Activated CD8-positive, alpha-beta T cell treated with anti-CD3 and anti-CD28 coated beads, Interleukin-2, amount 10 ng/mL, durations not matched to agents 7 days and 5 days (primary cell): Measurements from ENCODE around the gene CNKSR1. TPM values are rescaled to one million over a fixed set of nuclear protein-coding genes. Genes with fewer than 3 reads are reported as not detected.
"Not testable (repeated sequence)": the region's sequence is repeated elsewhere in the genome, so short reads cannot be mapped to it uniquely, and the experiment has no call there.

Experiments used
- ATAC-seq: fragments of 150-1000 bp; cut with Tn5 transposase; one replicate; pipeline ENCODE4 v1.10.0; 2021; ENCODE audit warnings: moderate library complexity
- CTCF ChIA-PET: fragments of 350-600 bp; sonication (Branson Sonifier 250); formaldehyde crosslinking; loops from one replicate; lab custom pipeline; 2021; ENCODE audit warnings: antibody characterized with exemption; lab: Charles Lee
- POLR2A ChIA-PET: fragments of 350-600 bp; sonication (Branson Sonifier 250); formaldehyde crosslinking; loops from one replicate; lab custom pipeline; 2021; ENCODE audit warnings: antibody characterized with exemption; lab: Charles Lee
- DNase-seq: peaks from one replicate; pipeline ENCODE4 v3.0.0-alpha.2; 2020
- H3K27ac Mint-ChIP-seq: one replicate; pipeline ENCODE4 v1.8.0; 2021; ENCODE audit warnings: mild to moderate bottlenecking, mixed read lengths
- H3K27me3 Mint-ChIP-seq: one replicate; pipeline ENCODE4 v1.8.0; 2021; ENCODE audit warnings: low read depth, mixed read lengths
- H3K36me3 Mint-ChIP-seq: one replicate; pipeline ENCODE4 v1.8.0; 2021; ENCODE audit warnings: low read depth, mixed read lengths
- H3K4me1 Mint-ChIP-seq: one replicate; pipeline ENCODE4 v1.8.0; 2021; ENCODE audit warnings: low read depth, mixed read lengths
- H3K4me3 Mint-ChIP-seq: one replicate; pipeline ENCODE4 v1.8.0; 2021; ENCODE audit warnings: mild to moderate bottlenecking, mixed read lengths
- H3K9me3 Mint-ChIP-seq: one replicate; pipeline ENCODE4 v1.8.0; 2022; ENCODE audit warnings: mixed read lengths; ENCODE audit not compliant: insufficient read depth
- total RNA-seq, 2 experiments: library from RNA; stranded (reverse); gene quantifications; one replicate each; pipeline ENCODE4 v1.2.3, GENCODE V29; 2021

CNKSR1 gene
- total RNA-seq, 2 experiments from 2014 or later: 1.4 to 2.2 TPM

DNA sequence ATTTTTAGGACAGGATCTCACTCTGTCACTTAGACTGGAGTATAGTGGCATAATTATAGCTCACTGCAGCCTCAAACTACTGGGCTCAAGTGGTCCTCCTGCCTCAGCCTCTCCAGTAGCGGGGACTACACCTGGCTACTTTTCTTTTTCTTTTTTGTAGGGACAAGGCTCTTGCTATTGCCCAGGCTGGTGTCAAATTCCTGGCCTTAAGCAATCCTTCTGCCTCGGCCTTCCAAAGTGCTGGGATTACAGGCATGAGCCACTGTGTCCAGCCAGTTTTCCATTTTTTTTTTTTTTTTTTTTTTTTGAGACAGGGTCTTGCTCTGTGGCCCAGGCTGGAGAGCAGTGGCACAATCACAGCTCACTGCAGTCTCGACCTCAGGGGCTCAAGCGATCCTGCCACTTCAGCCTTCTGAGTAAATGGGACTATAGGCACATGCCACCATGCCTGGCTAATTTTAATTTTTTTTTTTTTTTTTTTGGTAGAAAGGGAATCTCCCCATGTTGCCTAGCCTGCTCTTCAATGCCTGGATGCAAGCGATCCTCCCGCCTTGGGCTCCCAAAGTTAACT lies 36.1 kb downstream of the CNKSR1 start:
- CTCF ChIA-PET: interaction anchor here (0.5 to 1.9 kb wide), 4 partner anchors 20 to 256 kb away, joined by 3 to 9 read pairs (median 4); partner anchors contain the start of genes CEP85 and ZNF593
- Mint-ChIP-seq H3K36me3 (no peaks in the 10 kb centered on the region), H3K27me3 (peaks cover 15% of the 10 kb centered on the region), H3K4me1 (no peaks in the 10 kb centered on the region), H3K4me3 (no peak overlapping the region), H3K27ac (no peak overlapping the region), H3K9me3 (no peaks in the 10 kb centered on the region)
- no peak for DNase-seq
- no peak for ATAC-seq
- POLR2A ChIA-PET: no interaction called here

DNA sequence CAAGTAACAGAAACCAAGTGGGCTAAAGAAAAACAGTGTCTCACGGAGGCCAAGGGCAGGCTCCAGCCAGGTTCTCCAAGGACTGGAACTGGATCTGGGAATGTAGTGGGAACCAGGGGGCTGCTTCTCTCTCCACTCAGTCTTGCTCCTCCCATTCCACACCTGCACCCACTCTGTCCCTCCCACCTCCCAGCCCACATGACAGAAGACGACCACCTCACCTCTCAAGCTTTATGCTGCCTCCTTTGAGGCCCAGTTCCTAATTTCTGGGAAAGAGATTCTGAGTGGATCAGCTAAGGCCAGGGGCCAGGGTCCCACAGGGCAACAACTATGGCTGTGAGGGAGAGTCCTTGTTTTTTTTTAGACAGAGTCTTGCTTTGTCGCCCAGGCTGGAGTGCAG lies 38.0 kb downstream of the CNKSR1 start:
- no peak for ATAC-seq
- H3K27me3 Mint-ChIP-seq: peaks cover 9% of the 10 kb centered on the region
- no peak for DNase-seq
- no peaks in the 10 kb centered on the region for H3K36me3 Mint-ChIP-seq
- ChIA-PET POLR2A (no interaction called here), CTCF (interaction anchor here (1.9 kb wide), 1 partner anchor 19 kb away, joined by 4 read pairs; the partner anchor contains the start of gene CEP85)
- H3K9me3 Mint-ChIP-seq: no peaks in the 10 kb centered on the region
- H3K27ac Mint-ChIP-seq: no peak overlapping the region
- H3K4me3 Mint-ChIP-seq: no peak overlapping the region
- H3K4me1 Mint-ChIP-seq: no peaks in the 10 kb centered on the region

DNA sequence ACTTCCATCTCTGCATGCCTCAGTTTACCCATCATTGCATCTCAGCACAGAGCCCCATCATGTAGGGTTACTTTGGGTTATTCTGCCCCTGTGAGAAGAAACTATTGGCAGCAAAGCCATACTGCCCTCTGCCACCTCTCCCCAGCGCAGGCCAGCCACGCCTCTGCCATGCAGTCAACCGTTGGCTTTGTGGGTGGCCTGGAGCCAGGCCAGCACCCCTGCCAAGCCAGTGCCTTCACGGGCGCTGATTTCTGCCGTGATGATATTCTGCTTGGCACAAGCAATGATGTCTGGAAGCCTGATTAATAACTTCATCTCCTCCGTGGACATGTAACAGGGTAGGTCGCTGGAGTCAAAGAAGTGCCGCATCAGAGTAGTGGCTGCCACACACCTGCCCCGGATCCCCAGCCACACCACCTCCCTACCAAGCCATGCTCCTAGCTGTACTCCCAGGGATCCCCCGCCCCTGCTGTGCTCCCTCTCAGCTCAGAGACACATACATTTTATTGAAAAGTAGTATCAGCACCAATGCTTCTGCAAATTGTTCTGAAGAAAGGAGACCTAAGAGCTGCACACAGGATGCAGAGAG lies 41.7 kb downstream of the CNKSR1 start:
- Mint-ChIP-seq H3K9me3 (no peaks in the 10 kb centered on the region), H3K4me1 (no peaks in the 10 kb centered on the region), H3K4me3 (no peak overlapping the region), H3K36me3 (no peaks in the 10 kb centered on the region), H3K27me3 (peaks cover 8% of the 10 kb centered on the region), H3K27ac (no peak overlapping the region)
- POLR2A ChIA-PET: no interaction called here
- CTCF ChIA-PET: no interaction called here
- no peak for DNase-seq
- ATAC-seq: no peak

DNA sequence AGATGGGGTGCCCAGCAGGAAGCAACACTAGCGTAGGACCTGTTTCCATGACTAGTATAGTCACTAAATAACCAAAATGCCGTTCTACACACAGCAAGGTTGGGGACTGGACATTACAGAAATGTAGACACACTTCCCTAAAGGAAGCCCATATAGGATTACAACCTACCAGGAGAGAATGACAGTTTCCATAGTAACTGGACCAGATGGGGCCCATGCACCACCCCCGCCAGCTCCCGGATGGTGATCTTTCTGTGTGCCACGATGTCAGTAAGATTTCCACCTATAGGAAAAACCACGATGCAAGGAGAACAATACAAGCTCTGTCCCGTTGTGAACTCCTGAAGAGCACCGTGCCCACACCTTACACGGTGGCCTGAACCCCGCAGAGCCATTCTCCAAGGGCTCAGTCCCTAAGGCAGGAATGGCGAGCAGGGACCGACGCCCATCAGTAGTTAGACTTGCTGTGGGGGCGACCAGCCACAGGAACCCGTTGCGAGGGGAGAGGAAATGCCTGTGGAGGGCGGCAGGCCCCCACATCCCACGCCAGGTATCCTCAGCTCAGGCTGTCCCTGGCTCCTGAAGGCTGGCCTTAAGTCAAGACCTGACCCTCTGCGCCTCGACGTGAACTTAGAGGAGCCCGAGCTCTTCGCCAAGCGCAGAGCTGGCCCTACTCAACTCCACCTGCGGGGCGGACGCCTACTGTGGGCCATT lies 43.1 kb downstream of the CNKSR1 start:
- no peak overlapping the region for H3K4me3 Mint-ChIP-seq
- H3K27ac Mint-ChIP-seq: no peak overlapping the region
- H3K36me3 Mint-ChIP-seq: no peaks in the 10 kb centered on the region
- no peak for DNase-seq
- POLR2A ChIA-PET: no interaction called here
- ATAC-seq: no peak
- peaks cover 5% of the 10 kb centered on the region for H3K4me1 Mint-ChIP-seq
- H3K27me3 Mint-ChIP-seq: peaks cover 20% of the 10 kb centered on the region
- no peaks in the 10 kb centered on the region for H3K9me3 Mint-ChIP-seq
- CTCF ChIA-PET: interaction anchor here (4.5 kb wide), 1 partner anchor 13 kb away, joined by 28 read pairs; the partner anchor contains the start of gene CEP85

DNA sequence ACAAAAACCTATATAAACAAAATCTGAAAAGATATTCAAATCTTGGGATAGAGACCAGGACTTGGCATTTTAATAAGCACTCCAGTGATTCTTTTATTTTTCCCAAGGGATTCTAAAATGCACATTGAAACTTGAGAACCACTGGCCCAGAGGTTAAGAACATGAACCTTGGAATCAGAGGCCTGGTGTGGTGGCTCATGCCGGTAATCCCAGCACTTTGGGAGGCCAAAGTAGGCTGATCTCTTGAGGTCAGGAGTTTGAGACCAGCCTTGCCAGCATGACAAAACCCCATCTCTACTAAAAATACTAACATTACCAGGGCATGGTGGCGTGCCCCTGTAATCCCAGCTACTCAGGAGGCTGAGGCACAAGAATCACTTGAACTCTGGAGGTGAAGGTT lies 43.8 kb downstream of the CNKSR1 start:
- Mint-ChIP-seq H3K36me3 (no peaks in the 10 kb centered on the region), H3K27ac (no peak overlapping the region), H3K27me3 (peaks cover 26% of the 10 kb centered on the region), H3K4me1 (peaks cover 11% of the 10 kb centered on the region), H3K4me3 (no peak overlapping the region), H3K9me3 (no peaks in the 10 kb centered on the region)
- ChIA-PET POLR2A (no interaction called here), CTCF (interaction anchor here (4.5 kb wide), 1 partner anchor 13 kb away, joined by 28 read pairs; the partner anchor contains the start of gene CEP85)
- DNase-seq: no peak
- ATAC-seq: no peak

DNA sequence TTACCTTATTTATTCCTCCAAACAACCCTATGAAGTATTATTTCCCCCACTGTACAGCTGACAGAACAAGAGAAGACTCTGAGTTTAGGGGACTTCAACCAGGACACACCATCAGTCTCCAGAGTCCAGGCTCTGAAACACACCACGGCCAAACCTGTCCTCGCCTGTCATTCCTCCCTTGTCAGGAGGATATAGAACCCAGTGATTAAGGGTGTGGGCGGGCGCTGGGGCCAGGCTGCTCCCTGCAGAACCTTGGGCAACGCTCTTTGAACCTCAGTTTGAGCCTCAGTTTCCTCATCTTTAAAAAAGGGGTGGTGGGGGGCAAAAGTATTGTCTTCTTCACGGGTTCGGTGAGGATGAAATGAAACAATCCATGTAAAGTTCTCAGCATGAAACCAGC lies 47.3 kb downstream of the CNKSR1 start:
- ChIA-PET POLR2A (no interaction called here), CTCF (no interaction called here)
- ATAC-seq: no peak
- no peak overlapping the region for H3K27ac Mint-ChIP-seq
- H3K9me3 Mint-ChIP-seq: no peaks in the 10 kb centered on the region
- DNase-seq: no peak
- H3K27me3 Mint-ChIP-seq: peaks cover 41% of the 10 kb centered on the region
- H3K4me1 Mint-ChIP-seq: peaks cover 11% of the 10 kb centered on the region
- H3K36me3 Mint-ChIP-seq: no peaks in the 10 kb centered on the region
- no peak overlapping the region for H3K4me3 Mint-ChIP-seq

DNA sequence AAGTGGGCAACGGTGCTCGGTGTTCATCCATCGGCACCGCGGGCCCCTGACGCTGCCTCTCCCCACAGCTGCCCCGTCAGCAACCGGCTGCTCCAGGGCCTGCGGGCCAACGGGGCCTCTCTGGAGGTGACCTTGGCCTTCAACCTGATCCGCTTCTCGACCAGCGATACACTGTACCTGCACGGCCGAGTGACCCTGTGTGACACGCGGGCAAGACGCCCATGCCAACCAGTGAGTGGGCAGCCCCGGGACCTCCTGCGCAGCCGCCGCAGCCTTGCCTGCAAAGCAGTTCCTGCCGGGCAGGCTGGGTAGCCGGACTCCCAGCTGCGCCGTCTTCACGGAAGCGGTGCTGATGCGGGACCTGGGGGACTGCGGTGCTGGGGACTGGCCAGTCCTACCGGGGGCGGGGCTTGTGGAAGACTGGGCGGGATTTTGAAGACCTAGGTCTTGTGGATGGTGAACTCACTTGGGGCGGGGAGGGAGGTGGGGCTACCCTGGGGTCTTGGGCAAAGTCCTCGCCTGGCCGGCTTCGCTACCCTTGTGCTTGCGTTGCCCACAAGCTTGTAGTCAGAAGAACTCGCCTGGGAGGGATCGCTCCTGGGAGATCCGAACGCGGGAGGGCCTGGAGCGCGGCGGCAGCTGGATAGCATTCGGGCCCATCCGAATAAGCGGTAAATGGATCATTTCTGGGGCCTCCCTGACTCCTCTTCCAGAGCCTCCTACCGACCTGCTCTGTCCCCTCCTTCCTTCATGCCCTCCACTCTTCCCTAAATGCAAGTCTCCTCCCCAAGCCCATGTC lies 47.9 kb downstream of the CNKSR1 start:
- H3K9me3 Mint-ChIP-seq: no peaks in the 10 kb centered on the region
- CTCF ChIA-PET: interaction anchor here (0.7 kb wide), 1 partner anchor 9 kb away, joined by 5 read pairs; the partner anchor contains the start of gene CEP85
- peak overlapping the region; percentile 4 for H3K4me3 Mint-ChIP-seq
- POLR2A ChIA-PET: interaction anchor here (0.6 kb wide), 1 partner anchor 149 kb away, joined by 3 read pairs; no protein-coding TSS in a partner anchor
- no peak overlapping the region for H3K27ac Mint-ChIP-seq
- no peaks in the 10 kb centered on the region for H3K36me3 Mint-ChIP-seq
- peak; percentile 81 for ATAC-seq
- peaks cover 11% of the 10 kb centered on the region for H3K4me1 Mint-ChIP-seq
- peaks cover 41% of the 10 kb centered on the region for H3K27me3 Mint-ChIP-seq
- DNase-seq: peak; percentile 63

DNA sequence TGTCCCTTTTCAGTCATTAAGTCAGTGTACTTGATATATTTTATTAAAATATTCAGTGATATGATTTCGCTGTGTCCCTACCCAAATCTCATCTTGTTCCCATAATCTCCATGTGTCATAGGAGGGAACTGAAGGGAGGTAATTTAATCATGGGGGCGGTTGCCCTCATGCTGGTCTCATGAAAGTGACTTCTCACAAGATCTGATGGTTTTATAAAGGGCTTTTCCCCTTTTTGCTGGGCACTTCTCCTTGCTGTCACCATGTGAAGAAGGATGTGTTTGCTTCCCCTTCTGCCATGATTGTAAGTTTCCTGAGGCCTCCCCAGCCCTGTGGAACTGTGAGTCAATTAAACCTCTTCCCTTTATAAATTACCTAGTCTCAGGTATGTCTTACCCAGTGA lies 53.4 kb downstream of the CNKSR1 start:
- H3K27ac Mint-ChIP-seq, H3K36me3 Mint-ChIP-seq, H3K9me3 Mint-ChIP-seq, ATAC-seq, H3K4me3 Mint-ChIP-seq, POLR2A ChIA-PET, DNase-seq: not testable (repeated sequence)
- H3K4me1 Mint-ChIP-seq: peaks cover 14% of the 10 kb centered on the region
- peaks cover 18% of the 10 kb centered on the region for H3K27me3 Mint-ChIP-seq
- CTCF ChIA-PET: interaction anchor here (0.9 to 5.1 kb wide), 4 partner anchors 20 to 85 kb away, joined by 3 to 69 read pairs (median 6); partner anchors contain the start of genes C1orf232, ZNF593 and ZNF593OS

DNA sequence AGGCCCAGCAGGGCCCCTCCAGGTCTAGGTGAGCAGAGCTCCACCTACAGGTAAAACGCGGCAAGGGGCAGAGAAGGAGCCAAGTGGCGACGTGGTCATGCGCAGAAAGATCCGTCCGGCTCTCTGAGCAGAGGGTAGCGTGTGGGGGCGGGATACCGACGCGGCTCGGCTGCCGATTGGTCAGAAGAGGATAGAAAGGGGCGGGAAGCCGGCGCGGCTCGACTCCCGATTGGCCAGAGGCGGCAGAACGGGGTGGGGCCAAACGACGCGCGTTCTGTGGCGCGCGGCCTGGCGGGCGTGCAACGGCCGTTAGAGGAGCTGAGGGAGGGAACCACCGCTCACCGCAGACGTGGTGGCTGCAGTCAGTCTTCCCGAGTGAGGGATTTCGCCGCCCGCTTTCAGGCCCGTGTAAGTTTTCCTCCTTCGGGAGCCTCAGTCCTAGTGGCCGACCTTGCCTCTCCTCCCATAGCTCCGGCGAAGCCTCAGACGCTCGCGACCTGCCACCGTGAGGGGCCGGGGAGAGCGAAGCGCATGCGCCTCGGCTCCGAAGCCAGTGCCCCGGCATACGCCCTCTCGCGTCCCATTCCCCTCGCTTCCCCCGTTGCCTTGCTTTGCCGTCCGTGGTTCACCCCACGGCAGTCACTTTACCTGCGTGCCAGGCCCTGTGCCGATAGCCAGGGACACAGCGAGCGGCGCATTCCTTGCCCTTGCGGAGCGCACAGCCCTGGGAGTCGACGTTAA lies 56.8 kb downstream of the CNKSR1 start, which contains the start of gene CEP85:
CEP85 (plus strand) TSS at position 298 of the 741 bp plus-strand sequence. CDS start 5,584 bp downstream, outside the sequence.
- ChIA-PET CTCF (interaction anchor here (0.7 to 5.5 kb wide), 77 partner anchors 7 to 475 kb away, joined by 3 to 74 read pairs (median 5); partner anchors contain the start of genes C1orf232, CATSPER4, CD52 and DHDDS), POLR2A (interaction anchor here (0.7 to 1.9 kb wide), 9 partner anchors 44 to 238 kb away, joined by 3 to 7 read pairs (median 3); partner anchors contain the start of genes CD52, DHDDS, ZNF593 and ZNF593OS)
- H3K4me1 Mint-ChIP-seq: peaks cover 35% of the 10 kb centered on the region
- ATAC-seq: peak; percentile 96
- H3K27ac Mint-ChIP-seq: peak within 1 kb of the TSS; percentile 93
- peak within 1 kb of the TSS; percentile 97 for H3K4me3 Mint-ChIP-seq
- H3K27me3 Mint-ChIP-seq: no peaks in the 10 kb centered on the region
- no peaks in the 10 kb centered on the region for H3K9me3 Mint-ChIP-seq
- DNase-seq: peak; percentile 99
- H3K36me3 Mint-ChIP-seq: peaks cover 26% of the 10 kb centered on the region

DNA sequence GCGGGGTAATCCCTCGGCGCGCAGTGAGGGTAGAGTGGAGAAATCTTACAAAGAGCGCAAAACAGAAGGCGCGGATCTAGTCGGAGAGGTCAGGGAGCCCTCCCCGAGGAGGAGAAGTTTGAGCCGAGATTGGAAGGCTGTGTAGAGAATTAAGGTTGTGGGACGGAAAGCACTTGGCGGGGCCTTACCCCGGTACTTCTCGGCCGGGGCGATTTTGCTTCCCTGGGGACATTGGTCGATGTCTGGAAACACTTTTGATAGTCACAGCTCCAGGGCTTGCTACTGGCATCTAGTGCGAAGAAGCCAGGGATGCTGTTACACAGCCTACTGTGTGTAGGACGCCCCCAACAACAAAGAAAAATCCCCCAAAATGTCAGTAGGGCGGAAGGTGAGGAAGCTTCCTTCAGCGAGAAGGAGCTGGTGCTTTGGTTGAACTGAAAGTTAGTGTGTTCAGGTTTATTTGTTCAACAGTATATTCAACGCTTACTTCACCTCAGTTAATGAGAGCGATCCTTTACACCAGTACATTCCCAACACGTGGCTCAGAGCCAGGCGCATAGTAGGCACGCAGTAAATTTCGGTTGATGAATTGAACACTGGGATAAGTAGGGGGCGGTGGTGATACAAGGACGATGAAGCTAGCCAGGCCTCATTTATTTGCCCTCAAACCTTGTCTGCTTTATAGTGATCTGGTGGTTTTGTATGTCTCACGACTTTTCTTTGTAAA lies 57.5 kb downstream of the CNKSR1 start:
- POLR2A ChIA-PET: interaction anchor here (0.7 to 1.9 kb wide), 10 partner anchors 45 to 237 kb away, joined by 3 to 7 read pairs (median 3); partner anchors contain the start of genes CD52, DHDDS, ZNF593 and ZNF593OS
- H3K27me3 Mint-ChIP-seq: no peaks in the 10 kb centered on the region
- peak overlapping the region; percentile 93 for H3K27ac Mint-ChIP-seq
- CTCF ChIA-PET: interaction anchor here (0.7 to 5.5 kb wide), 82 partner anchors 8 to 476 kb away, joined by 3 to 74 read pairs (median 5); partner anchors contain the start of genes C1orf232, CATSPER4, CD52 and DHDDS
- H3K4me1 Mint-ChIP-seq: peaks cover 39% of the 10 kb centered on the region
- ATAC-seq: no peak
- peaks cover 29% of the 10 kb centered on the region for H3K36me3 Mint-ChIP-seq
- DNase-seq: peak; percentile 37
- no peaks in the 10 kb centered on the region for H3K9me3 Mint-ChIP-seq
- H3K4me3 Mint-ChIP-seq: peak overlapping the region; percentile 97
